Activated T-cell treated with anti-CD3 and anti-CD28 coated beads, Interleukin-2, amount 50 U/mL, for 72 hours (primary cell): ENCODE data around the gene GHRL. TPM values are rescaled to one million over a fixed set of nuclear protein-coding genes. Genes with fewer than 3 reads are reported as not detected.

ENCODE experiments used
- ATAC-seq, 2 donors: fragments of 150-1000 bp; cut with Tn5 transposase; replicated peaks in 1 of 2; 2 replicates each; pipeline ENCODE4 v1.10.0; 2021; ENCODE audit warnings: moderate library complexity in 2 of 2, mild to moderate bottlenecking in 1 of 2
- DNase-seq, 2 donors: peaks; one replicate each; pipeline ENCODE4 v3.0.0; 2021 to 2022; ENCODE audit warnings: mixed read lengths in 1 of 2
- H3K27ac Mint-ChIP-seq: one replicate; pipeline ENCODE4 v1.8.0; 2022; ENCODE audit warnings: mild to moderate bottlenecking, moderate library complexity, mixed read lengths
- H3K27me3 Mint-ChIP-seq: one replicate; pipeline ENCODE4 v1.8.0; 2022; ENCODE audit warnings: low read depth, mixed read lengths
- H3K36me3 Mint-ChIP-seq, 2 donors: one replicate each; pipeline ENCODE4 v1.8.0; 2022; ENCODE audit warnings: mixed read lengths in 2 of 2, mild to moderate bottlenecking in 1 of 2; ENCODE audit not compliant: insufficient read depth in 2 of 2
- H3K4me1 Mint-ChIP-seq: one replicate; pipeline ENCODE4 v1.8.0; 2022; ENCODE audit warnings: low read depth, mixed read lengths
- H3K4me3 Mint-ChIP-seq, 2 donors: one replicate each; pipeline ENCODE4 v1.8.0; 2022; ENCODE audit warnings: mild to moderate bottlenecking in 2 of 2, mixed read lengths in 2 of 2, moderate library complexity in 2 of 2
- H3K9me3 Mint-ChIP-seq, 2 donors: one replicate each; pipeline ENCODE4 v1.8.0; 2022; ENCODE audit warnings: mixed read lengths in 2 of 2
- total RNA-seq, 2 donors: library from RNA; stranded (reverse); gene quantifications; one replicate each; pipeline ENCODE4 v1.2.3, GENCODE V29; 2022

The GHRL gene
- total RNA-seq, 2 donors from 2014 or later, result 0.43 to 1.3 TPM

GRCh38 chr3:10255835-10256234 is 36.9 kb downstream of the GHRL start:
- Mint-ChIP-seq H3K36me3 (peaks cover 7 to 35% of the 10 kb centered on the region in 2 donors), H3K9me3 (no peaks in the 10 kb centered on the region), H3K27me3 (no peaks in the 10 kb centered on the region), H3K4me3 (peak overlapping the region in 1 of 2 donors; percentile 37), H3K4me1 (peaks cover 68% of the 10 kb centered on the region), H3K27ac (peak overlapping the region; percentile 82)
- ATAC-seq, result no peak
- DNase-seq, result no peak

- H3K9me3 Mint-ChIP-seq, result no peaks in the 10 kb centered on the region
- peaks cover 69% of the 10 kb centered on the region for H3K4me1 Mint-ChIP-seq
- ATAC-seq (no peak), DNase-seq (no peak)
- peaks cover 11 to 38% of the 10 kb centered on the region in 2 donors for H3K36me3 Mint-ChIP-seq
- H3K4me3 Mint-ChIP-seq, result peak overlapping the region in 1 of 2 donors; percentile 31
- H3K27ac Mint-ChIP-seq, result peak overlapping the region; percentile 86
- H3K27me3 Mint-ChIP-seq, result no peaks in the 10 kb centered on the region
Measured at GRCh38 chr3:10253731-10254130, 39.0 kb downstream of the GHRL start.

- Mint-ChIP-seq H3K4me3 (peak overlapping the region; percentile 94 to 98), H3K27ac (peak overlapping the region; percentile 96), H3K4me1 (peaks cover 70% of the 10 kb centered on the region), H3K9me3 (peaks cover 0 to 3% of the 10 kb centered on the region in 2 donors), H3K27me3 (no peaks in the 10 kb centered on the region), H3K36me3 (peaks cover 16 to 52% of the 10 kb centered on the region in 2 donors)
- DNase-seq, result no peak
- ATAC-seq, result no peak
Measured at GRCh38 chr3:10251006-10251405, 41.7 kb downstream of the GHRL start.

GRCh38 chr3:10249833-10250232 is 42.9 kb downstream of the GHRL start:
- peaks cover 66% of the 10 kb centered on the region for H3K4me1 Mint-ChIP-seq
- peaks cover 4 to 6% of the 10 kb centered on the region in 2 donors for H3K9me3 Mint-ChIP-seq
- H3K27me3 Mint-ChIP-seq, result no peaks in the 10 kb centered on the region
- H3K27ac Mint-ChIP-seq, result peak overlapping the region; percentile 96
- peak in 1 of 2 donors; percentile 25 for ATAC-seq
- peak overlapping the region; percentile 94 to 98 for H3K4me3 Mint-ChIP-seq
- H3K36me3 Mint-ChIP-seq, result peaks cover 20 to 59% of the 10 kb centered on the region in 2 donors
- peak in 1 of 2 donors; percentile 19 for DNase-seq

- Mint-ChIP-seq H3K27me3 (no peaks in the 10 kb centered on the region), H3K4me3 (peak overlapping the region; percentile 94 to 98), H3K36me3 (peaks cover 26 to 60% of the 10 kb centered on the region in 2 donors), H3K27ac (peak overlapping the region; percentile 96), H3K4me1 (peaks cover 60% of the 10 kb centered on the region), H3K9me3 (peaks cover 8 to 10% of the 10 kb centered on the region in 2 donors)
- peak; percentile 57 to 59 for DNase-seq
- ATAC-seq, result peak in 1 of 2 donors; percentile 10
Measured at GRCh38 chr3:10248984-10249748, 43.6 kb downstream of the GHRL start.

GRCh38 chr3:10248184-10248983 is 44.4 kb downstream of the GHRL start, which contains the start of gene TATDN2:
Gene TATDN2 (plus strand): TSS chr3:10248459. CDS start chr3:10249201, 742 bp downstream.
- H3K36me3 Mint-ChIP-seq, result peaks cover 24 to 62% of the 10 kb centered on the region in 2 donors
- peaks cover 59% of the 10 kb centered on the region for H3K4me1 Mint-ChIP-seq
- peak within 1 kb of the TSS; percentile 94 to 98 for H3K4me3 Mint-ChIP-seq
- peaks cover 8 to 10% of the 10 kb centered on the region in 2 donors for H3K9me3 Mint-ChIP-seq
- H3K27me3 Mint-ChIP-seq, result no peaks in the 10 kb centered on the region
- ATAC-seq (peak; percentile 92 to 96), DNase-seq (peak; percentile 94 to 97)
- H3K27ac Mint-ChIP-seq, result peak within 1 kb of the TSS; percentile 96

GRCh38 chr3:10247679-10248183 is 45.0 kb downstream of the GHRL start:
- DNase-seq, result no peak
- no peak for ATAC-seq
- peak overlapping the region; percentile 90 to 98 for H3K4me3 Mint-ChIP-seq
- H3K27me3 Mint-ChIP-seq, result no peaks in the 10 kb centered on the region
- H3K9me3 Mint-ChIP-seq, result peaks cover 8 to 10% of the 10 kb centered on the region in 2 donors
- H3K4me1 Mint-ChIP-seq, result peaks cover 59% of the 10 kb centered on the region
- H3K36me3 Mint-ChIP-seq, result peaks cover 24 to 56% of the 10 kb centered on the region in 2 donors
- peak overlapping the region; percentile 72 for H3K27ac Mint-ChIP-seq

GRCh38 chr3:10245081-10245712 is 47.5 kb downstream of the GHRL start:
- no peak overlapping the region for H3K4me3 Mint-ChIP-seq
- no peaks in the 10 kb centered on the region for H3K27me3 Mint-ChIP-seq
- no peak for ATAC-seq
- no peak overlapping the region for H3K27ac Mint-ChIP-seq
- H3K36me3 Mint-ChIP-seq, result peaks cover 23 to 46% of the 10 kb centered on the region in 2 donors
- peaks cover 55% of the 10 kb centered on the region for H3K4me1 Mint-ChIP-seq
- DNase-seq, result no peak
- H3K9me3 Mint-ChIP-seq, result peaks cover 8 to 10% of the 10 kb centered on the region in 2 donors

- H3K27me3 Mint-ChIP-seq, result no peaks in the 10 kb centered on the region
- peaks cover 8 to 10% of the 10 kb centered on the region in 2 donors for H3K9me3 Mint-ChIP-seq
- peaks cover 50% of the 10 kb centered on the region for H3K4me1 Mint-ChIP-seq
- H3K27ac Mint-ChIP-seq, result no peak overlapping the region
- H3K36me3 Mint-ChIP-seq, result peaks cover 24 to 49% of the 10 kb centered on the region in 2 donors
- no peak for DNase-seq
- ATAC-seq, result no peak
- no peak overlapping the region for H3K4me3 Mint-ChIP-seq
Measured at GRCh38 chr3:10244009-10244408, 48.7 kb downstream of the GHRL start.

- Mint-ChIP-seq H3K27me3 (no peaks in the 10 kb centered on the region), H3K9me3 (peaks cover 8 to 10% of the 10 kb centered on the region in 2 donors), H3K4me3 (peak overlapping the region; percentile 66 to 73), H3K36me3 (peaks cover 19 to 41% of the 10 kb centered on the region in 2 donors), H3K4me1 (peaks cover 58% of the 10 kb centered on the region), H3K27ac (peak overlapping the region; percentile 78)
- DNase-seq, result peak; percentile 77 to 84
- ATAC-seq, result peak; percentile 99
Measured at GRCh38 chr3:10242182-10243065, 50.3 kb downstream of the GHRL start.

- no peak overlapping the region for H3K4me3 Mint-ChIP-seq
- H3K27ac Mint-ChIP-seq, result no peak overlapping the region
- no peak for ATAC-seq
- H3K36me3 Mint-ChIP-seq, result peaks cover 14 to 37% of the 10 kb centered on the region in 2 donors
- peaks cover 7 to 8% of the 10 kb centered on the region in 2 donors for H3K9me3 Mint-ChIP-seq
- peaks cover 56% of the 10 kb centered on the region for H3K4me1 Mint-ChIP-seq
- no peaks in the 10 kb centered on the region for H3K27me3 Mint-ChIP-seq
- DNase-seq, result no peak
Measured at GRCh38 chr3:10240799-10241198, 51.9 kb downstream of the GHRL start.
